Psoas muscle (tissue), 8 donors: ENCODE data around the gene ZNF41. TPM values are rescaled to one million over a fixed set of nuclear protein-coding genes. Genes with fewer than 3 reads are reported as not detected.
A peak's percentile ranks its signal among the peaks of the same experiment; 100 is the strongest.

ENCODE experiments used
- ATAC-seq, 4 donors: fragments of 200-7000 bp; cut with Tn5 transposase; one replicate each; pipeline ENCODE4 v1.9.1; 2020; ENCODE audit warnings: moderate library complexity in 3 of 4, mild to moderate bottlenecking in 2 of 4
- DNase-seq, 2 donors: peaks; one replicate each; pipeline ENCODE4 v3.0.0-alpha.2; 2020
- H3K27ac ChIP-seq: fragments of 200-600 bp; one replicate; pipeline ENCODE4 v1.8.0; 2022
- H3K27me3 ChIP-seq, 3 donors: fragments of 200-600 bp in 1 of 3; one replicate each; pipeline versions ENCODE4 v1.6.1 to v1.8.0; 2013 to 2022; ENCODE audit warnings: low read length in 2 of 3, mild to moderate bottlenecking in 2 of 3, moderate library complexity in 1 of 3; ENCODE audit not compliant: insufficient read depth in 3 of 3
- H3K36me3 ChIP-seq, 2 donors: fragments of 200-600 bp in 1 of 2; one replicate each; pipeline versions ENCODE4 v1.6.1 to v1.8.0; 2013 to 2022; ENCODE audit warnings: low read depth in 1 of 2, mild to moderate bottlenecking in 1 of 2, moderate library complexity in 1 of 2; ENCODE audit not compliant: insufficient read depth in 1 of 2
- H3K4me1 ChIP-seq: fragments of 200-600 bp; one replicate; pipeline ENCODE4 v1.8.0; 2022
- H3K4me3 ChIP-seq: fragments of 200-600 bp; one replicate; pipeline ENCODE4 v1.8.0; 2022; ENCODE audit warnings: mild to moderate bottlenecking
- H3K9me3 ChIP-seq: fragments of 200-600 bp; one replicate; pipeline ENCODE4 v1.8.0; 2022
- CTCF ChIP-seq: fragments of 200-600 bp; IDR thresholded peaks from one replicate; pipeline ENCODE4 v1.8.0; 2022; ENCODE audit warnings: antibody characterized with exemption
- WGBS, 3 donors: extraction: QIAGEN DNeasy Blood & Tissue Kit; methylation state at CpG; one replicate each; pipeline versions ENCODE4 v1.1.6 to v1.1.7; 2013; 5-methylcytosine and 5-hydroxymethylcytosine counted together
- intact Hi-C, 2 donors: fragments of 100-400 bp; cut with DNase I; formaldehyde crosslinking; loops; one replicate each; pipeline versions ENCODE4 v1.11.0 to v1.14.2; 2022
- polyA plus RNA-seq, 3 donors: library from polyadenylated mRNA; stranded (reverse); fragments of 200-250 nt; gene quantifications; one replicate each; pipeline ENCODE4 v1.2.3, GENCODE V29; 2013
- total RNA-seq, 4 donors: library from RNA; stranded (reverse); fragmentation: NEBNext Ultra II Directional in 2 of 4; extraction: Animal tissue kit (Norgen Biotek cat#: 25700) in 2 of 4; gene quantifications; one replicate each; pipeline versions ENCODE4 v1.2.1 to v1.2.4, GENCODE V29; 2021 to 2023
- donor health status: healthy with polysubstance abuse.
- donor health status: DM: no; HTN: no; CAD: no; lungs with moderate emphysema.
- donor health status: Bipolar disorder and iron deficiency.
- donor health status: healthy.
- donor health status: DM: yes; HTN: yes; CAD: no.
- donor health status: DM: no; HTN: no; CAD: no.
- donor health status: DM: no; HTN: no; CAD: no.
- donor health status: DM: yes; HTN: yes; CAD: no.

Gene ZNF41
- total and polyA plus RNA-seq, 7 donors, result 5.3 to 17.7 (median 10.9) TPM

DNA sequence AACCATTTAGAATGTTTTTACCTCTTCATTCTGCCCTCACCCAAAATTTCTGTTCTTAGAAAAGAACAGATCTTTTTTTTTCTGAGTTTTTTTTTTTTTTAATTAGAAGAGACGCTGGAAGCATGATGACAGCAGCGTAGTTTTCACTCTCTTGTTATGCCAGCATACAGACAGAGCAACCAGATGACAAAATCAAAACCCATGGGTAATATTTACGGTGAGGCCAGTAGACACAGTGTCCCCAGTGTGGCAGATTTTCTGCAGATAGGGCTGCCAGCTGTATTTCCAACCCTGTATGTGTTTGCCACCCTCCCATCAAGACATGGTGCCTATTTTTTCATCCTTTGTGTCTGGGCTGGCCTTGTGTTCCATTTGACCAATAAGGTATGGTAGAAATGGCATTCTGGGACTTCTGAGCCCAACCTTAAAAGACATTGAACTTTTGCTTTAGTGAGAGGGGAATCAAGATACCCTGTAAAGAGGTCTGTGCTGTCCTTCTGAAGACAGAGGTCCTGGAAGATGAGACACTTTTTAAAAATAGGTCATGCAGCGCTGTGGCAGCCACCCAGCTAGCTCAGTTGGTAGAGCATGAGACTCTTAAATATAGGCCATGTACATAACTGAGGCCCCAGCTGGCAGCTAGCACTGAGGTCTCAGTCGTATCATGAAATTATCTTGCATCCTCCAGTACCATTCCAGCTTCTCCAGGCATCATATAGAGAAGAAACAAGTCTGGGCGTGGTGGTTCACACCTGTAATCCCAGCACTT lies 6.7 kb upstream of the ZNF41 start:
- H3K27ac ChIP-seq, result peak overlapping the region; percentile 81
- no peaks in the 10 kb centered on the region for H3K36me3 ChIP-seq
- peak overlapping the region; percentile 33 for H3K4me3 ChIP-seq
- 31 to 52% (median 43%) methylated on average over 6 of the region's 6 CpGs for WGBS, 3 donors
- intact Hi-C loops, result no loop called here
- DNase-seq (peak; percentile 54 to 85), ATAC-seq (peak; percentile 91 to 95 (median 93))
- H3K27me3 ChIP-seq, result no peaks in the 10 kb centered on the region
- H3K9me3 ChIP-seq, result no peaks in the 10 kb centered on the region
- TF ChIP-seq CTCF, result no peak
- H3K4me1 ChIP-seq, result peaks cover 7% of the 10 kb centered on the region

GRCh38 chrX:47484885-47485284 lies 1.9 kb upstream of the ZNF41 start:
- Histone ChIP-seq H3K4me3 (peak overlapping the region; percentile 80), H3K27ac (peak overlapping the region; percentile 97), H3K9me3 (no peaks in the 10 kb centered on the region), H3K36me3 (no peaks in the 10 kb centered on the region), H3K27me3 (no peaks in the 10 kb centered on the region), H3K4me1 (no peaks in the 10 kb centered on the region)
- ATAC-seq (no peak), DNase-seq (no peak)
- 49 to 65% (median 60%) methylated on average over 2 of the region's 2 CpGs for WGBS, 3 donors
- no peak for TF ChIP-seq CTCF
- intact Hi-C loops, result no loop called here

DNA sequence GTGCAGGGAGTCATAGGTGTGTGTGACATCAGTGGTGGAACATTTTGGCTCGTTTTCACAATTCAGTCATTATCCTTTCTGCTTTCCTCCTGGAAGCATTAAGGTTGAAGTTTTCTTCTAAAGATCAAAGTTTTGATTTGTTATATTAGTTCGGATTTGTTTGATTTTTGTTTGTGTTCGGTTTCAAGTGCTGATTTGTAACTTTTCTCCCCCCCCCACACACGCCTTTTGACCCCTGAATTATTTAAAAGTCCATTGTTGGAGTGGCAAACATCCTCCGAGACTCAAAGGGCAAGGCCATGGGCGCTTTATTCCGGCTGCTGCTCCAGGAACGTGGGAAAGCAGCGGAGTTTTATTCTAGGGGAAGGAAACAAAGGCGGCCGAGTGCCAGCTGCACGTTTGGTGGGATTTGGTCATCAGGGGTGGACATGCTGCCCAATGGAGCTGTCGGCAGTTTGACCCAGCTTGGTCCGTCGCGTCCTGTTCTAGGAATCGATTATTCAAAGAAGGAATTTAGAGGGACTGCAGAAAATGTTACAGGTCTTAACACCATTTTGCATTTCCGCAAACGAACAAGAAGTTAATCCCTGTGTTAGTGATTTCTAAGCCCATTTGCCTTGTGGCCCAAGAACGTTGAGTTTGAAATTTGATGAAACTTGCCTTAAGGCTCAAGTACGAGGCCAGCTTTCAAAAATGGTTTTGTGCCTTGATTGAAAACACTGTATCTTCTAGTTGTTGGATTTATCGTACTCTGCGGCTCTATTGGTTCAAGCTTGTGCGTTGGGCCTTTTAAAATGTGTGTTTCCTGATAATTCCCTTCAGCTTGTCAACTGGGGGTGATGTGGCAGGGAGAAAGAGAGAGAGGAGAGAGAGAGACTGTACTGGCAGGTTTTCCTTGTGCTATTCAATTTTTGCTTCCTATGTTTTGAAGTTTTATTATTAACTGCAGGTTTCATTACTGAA lies 565 bp upstream of the ZNF41 start:
- Histone ChIP-seq H3K27ac (peak overlapping the region; percentile 97), H3K27me3 (no peaks in the 10 kb centered on the region), H3K4me3 (peak overlapping the region; percentile 80), H3K4me1 (peaks cover 5% of the 10 kb centered on the region), H3K36me3 (no peaks in the 10 kb centered on the region), H3K9me3 (no peaks in the 10 kb centered on the region)
- ATAC-seq (peak in 1 of 4 donors; percentile 14), DNase-seq (peak; percentile 32 to 57)
- TF ChIP-seq CTCF, result no peak
- 1 to 34% (median 1%) methylated on average over 24 of the region's 24 CpGs for WGBS, 3 donors
- intact Hi-C loops, result no loop called here

DNA sequence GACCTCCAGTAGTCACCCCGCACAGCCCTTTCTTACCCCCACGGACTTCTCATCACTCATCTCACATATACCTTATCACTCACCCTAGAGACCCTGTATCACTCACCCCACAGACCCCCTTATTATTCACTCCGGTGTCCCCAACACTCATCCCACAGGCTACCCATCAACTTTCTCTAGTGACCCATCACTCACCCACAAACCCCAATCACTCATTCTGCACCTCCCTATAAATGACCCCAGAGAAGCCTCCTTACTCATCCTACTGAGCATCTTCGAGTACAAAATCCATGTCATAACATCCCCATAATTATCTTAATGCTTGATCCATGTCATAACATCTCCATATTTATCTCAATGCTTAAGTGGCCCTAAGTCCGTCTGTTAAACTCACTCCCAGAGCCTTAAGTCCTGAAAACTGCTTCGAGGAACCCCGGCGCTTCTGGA lies 934 bp downstream of the ZNF41 start:
- 3 to 45% (median 11%) methylated on average over 8 of the region's 8 CpGs for WGBS, 3 donors
- Histone ChIP-seq H3K27me3 (no peaks in the 10 kb centered on the region), H3K36me3 (no peaks in the 10 kb centered on the region), H3K4me1 (peaks cover 5% of the 10 kb centered on the region), H3K9me3 (no peaks in the 10 kb centered on the region), H3K4me3 (peak overlapping the region; percentile 80), H3K27ac (peak overlapping the region; percentile 97)
- intact Hi-C loops, result no loop called here
- no peak for TF ChIP-seq CTCF
- ATAC-seq (peak in 2 of 4 donors; percentile 1 to 3), DNase-seq (no peak)
